Measurements from ENCODE around the gene EFTUD2. TPM values are rescaled to one million over a fixed set of nuclear protein-coding genes. Genes with fewer than 3 reads are reported as not detected.

The EFTUD2 gene
- total and polyA plus RNA-seq, 9 of the 15 experiments (the other 6 are each of a cell fraction or from before 2014, with no cell fraction given) = 65.8 to 362 (median 218) TPM

DNA sequence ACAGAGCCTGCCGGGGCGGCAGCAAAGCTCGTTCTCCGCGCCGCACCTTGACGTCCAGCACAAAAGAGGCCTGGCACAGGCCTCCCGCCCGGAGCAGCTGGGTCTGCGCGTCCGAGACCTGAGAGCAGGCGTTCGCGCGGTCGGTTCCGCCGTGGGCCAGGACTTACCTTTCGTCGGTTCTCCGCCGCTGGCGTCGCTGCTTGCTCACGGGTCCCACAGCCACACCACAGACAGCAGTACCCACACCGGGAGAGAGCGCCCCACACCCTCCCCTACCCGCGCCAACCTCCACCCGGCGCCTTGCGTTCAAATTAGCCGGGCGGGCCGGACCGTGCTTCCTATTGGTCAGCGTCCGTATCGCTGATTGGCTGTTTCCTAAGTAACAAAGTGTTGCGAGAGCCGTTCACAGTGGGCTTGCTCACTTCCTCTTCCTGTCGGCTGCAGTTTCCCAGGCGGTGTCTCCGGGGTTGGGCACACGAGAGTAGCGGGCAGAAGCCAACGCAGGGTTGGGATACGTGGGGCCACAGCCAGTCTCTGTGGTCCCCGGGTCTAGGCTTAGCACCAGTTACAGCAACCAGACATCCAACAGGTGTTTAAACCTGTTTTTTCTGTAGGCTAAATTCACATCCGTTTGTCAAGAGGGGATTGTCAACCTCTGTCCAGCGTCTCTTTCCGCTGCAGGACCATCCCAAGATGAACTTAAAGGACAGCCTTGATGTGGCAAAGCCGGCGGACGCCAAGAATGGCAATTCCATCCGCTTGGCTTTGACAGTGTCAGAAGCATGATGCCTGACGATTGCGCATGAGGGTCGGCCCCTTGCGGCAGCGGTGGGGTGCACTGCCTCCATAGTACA, 48.4 kb upstream of the EFTUD2 start, which contains the start of gene KIF18B (continued):
- TF ChIP-seq THAP12 (CRISPR knock-in tag; IDR thresholded peaks at IDR 0.05) = no peak
- TF ChIP-seq, protein P1, sequence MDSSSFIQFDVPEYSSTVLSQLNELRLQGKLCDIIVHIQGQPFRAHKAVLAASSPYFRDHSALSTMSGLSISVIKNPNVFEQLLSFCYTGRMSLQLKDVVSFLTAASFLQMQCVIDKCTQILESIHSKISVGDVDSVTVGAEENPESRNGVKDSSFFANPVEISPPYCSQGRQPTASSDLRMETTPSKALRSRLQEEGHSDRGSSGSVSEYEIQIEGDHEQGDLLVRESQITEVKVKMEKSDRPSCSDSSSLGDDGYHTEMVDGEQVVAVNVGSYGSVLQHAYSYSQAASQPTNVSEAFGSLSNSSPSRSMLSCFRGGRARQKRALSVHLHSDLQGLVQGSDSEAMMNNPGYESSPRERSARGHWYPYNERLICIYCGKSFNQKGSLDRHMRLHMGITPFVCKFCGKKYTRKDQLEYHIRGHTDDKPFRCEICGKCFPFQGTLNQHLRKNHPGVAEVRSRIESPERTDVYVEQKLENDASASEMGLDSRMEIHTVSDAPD (CRISPR knock-in tag; IDR thresholded peaks at IDR 0.05) = no peak
- no peak for TF ChIP-seq ZSCAN32 (CRISPR knock-in tag; IDR thresholded peaks at IDR 0.05)
- TF ChIP-seq ZBTB12 (CRISPR knock-in tag; IDR thresholded peaks at IDR 0.05) = no peak
- TF ChIP-seq CC2D1A (IDR thresholded peaks at IDR 0.05) = peak; percentile 64
- no peak; the same call in 1 of the 2 replicates for TF ChIP-seq SREBF2 (CRISPR knock-in tag; IDR thresholded peaks at IDR 0.05)
- no peak for TF ChIP-seq MITF (IDR thresholded peaks at IDR 0.05)
- TF ChIP-seq KDM4B (IDR thresholded peaks at IDR 0.05; ENCODE audit: borderline replicate concordance in 2 of 2, low read depth in 1 of 2) = peak in 1 of 2 experiments; percentile 75; a peak in 1 of 4 replicates
- TF ChIP-seq, protein P2, sequence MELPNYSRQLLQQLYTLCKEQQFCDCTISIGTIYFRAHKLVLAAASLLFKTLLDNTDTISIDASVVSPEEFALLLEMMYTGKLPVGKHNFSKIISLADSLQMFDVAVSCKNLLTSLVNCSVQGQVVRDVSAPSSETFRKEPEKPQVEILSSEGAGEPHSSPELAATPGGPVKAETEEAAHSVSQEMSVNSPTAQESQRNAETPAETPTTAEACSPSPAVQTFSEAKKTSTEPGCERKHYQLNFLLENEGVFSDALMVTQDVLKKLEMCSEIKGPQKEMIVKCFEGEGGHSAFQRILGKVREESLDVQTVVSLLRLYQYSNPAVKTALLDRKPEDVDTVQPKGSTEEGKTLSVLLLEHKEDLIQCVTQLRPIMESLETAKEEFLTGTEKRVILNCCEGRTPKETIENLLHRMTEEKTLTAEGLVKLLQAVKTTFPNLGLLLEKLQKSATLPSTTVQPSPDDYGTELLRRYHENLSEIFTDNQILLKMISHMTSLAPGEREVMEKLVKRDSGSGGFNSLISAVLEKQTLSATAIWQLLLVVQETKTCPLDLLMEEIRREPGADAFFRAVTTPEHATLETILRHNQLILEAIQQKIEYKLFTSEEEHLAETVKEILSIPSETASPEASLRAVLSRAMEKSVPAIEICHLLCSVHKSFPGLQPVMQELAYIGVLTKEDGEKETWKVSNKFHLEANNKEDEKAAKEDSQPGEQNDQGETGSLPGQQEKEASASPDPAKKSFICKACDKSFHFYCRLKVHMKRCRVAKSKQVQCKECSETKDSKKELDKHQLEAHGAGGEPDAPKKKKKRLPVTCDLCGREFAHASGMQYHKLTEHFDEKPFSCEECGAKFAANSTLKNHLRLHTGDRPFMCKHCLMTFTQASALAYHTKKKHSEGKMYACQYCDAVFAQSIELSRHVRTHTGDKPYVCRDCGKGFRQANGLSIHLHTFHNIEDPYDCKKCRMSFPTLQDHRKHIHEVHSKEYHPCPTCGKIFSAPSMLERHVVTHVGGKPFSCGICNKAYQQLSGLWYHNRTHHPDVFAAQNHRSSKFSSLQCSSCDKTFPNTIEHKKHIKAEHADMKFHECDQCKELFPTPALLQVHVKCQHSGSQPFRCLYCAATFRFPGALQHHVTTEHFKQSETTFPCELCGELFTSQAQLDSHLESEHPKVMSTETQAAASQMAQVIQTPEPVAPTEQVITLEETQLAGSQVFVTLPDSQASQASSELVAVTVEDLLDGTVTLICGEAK (IDR thresholded peaks at IDR 0.05) = peak; percentile 89
- TF ChIP-seq, protein P2 (CRISPR knock-in tag; IDR thresholded peaks at IDR 0.05) = no peak

Measured in K562 (cell line).